Small intestine (tissue), 7 donors: ENCODE data around the gene YLPM1. TPM values are rescaled to one million over a fixed set of nuclear protein-coding genes. Genes with fewer than 3 reads are reported as not detected.

Experiments
- DNase-seq, 2 donors: peaks; one replicate each; pipeline versions ENCODE4 v3.0.0 to v3.0.0-alpha.2; 2013
- FAIRE-seq: peaks from 2 replicates; lab custom pipeline; 2012; peaks lifted over from hg19 to GRCh38; lab: Jason Lieb, UNC
- H3K27ac ChIP-seq, 3 donors: one replicate each; pipeline ENCODE4 v1.5.1; 2013; ENCODE audit warnings: low read length in 2 of 3, mild to moderate bottlenecking in 2 of 3, control low read depth in 1 of 3, inconsistent platforms in 1 of 3, low read depth in 1 of 3, moderate library complexity in 1 of 3
- H3K27me3 ChIP-seq, 3 donors: one replicate each; pipeline ENCODE4 v1.6.1; 2013; ENCODE audit warnings: low read length in 3 of 3, inconsistent platforms in 1 of 3; ENCODE audit not compliant: control insufficient read depth in 3 of 3, insufficient read depth in 3 of 3
- H3K36me3 ChIP-seq, 3 donors: one replicate each; pipeline ENCODE4 v1.6.1; 2013; ENCODE audit warnings: low read length in 3 of 3, inconsistent platforms in 1 of 3, low read depth in 1 of 3, mild to moderate bottlenecking in 1 of 3, moderate library complexity in 1 of 3; ENCODE audit not compliant: control insufficient read depth in 3 of 3, insufficient read depth in 2 of 3
- H3K4me1 ChIP-seq, 3 donors: one replicate each; pipeline ENCODE4 v1.6.1; 2013; ENCODE audit warnings: low read length in 2 of 3, inconsistent platforms in 1 of 3, low read depth in 1 of 3, mild to moderate bottlenecking in 1 of 3, moderate library complexity in 1 of 3; ENCODE audit not compliant: control insufficient read depth in 3 of 3, insufficient read depth in 2 of 3
- H3K4me3 ChIP-seq, 3 donors: one replicate each; pipeline ENCODE4 v1.5.1; 2013; ENCODE audit warnings: low read length in 3 of 3, control low read depth in 1 of 3, inconsistent platforms in 1 of 3, low read depth in 1 of 3, mild to moderate bottlenecking in 1 of 3, moderate library complexity in 1 of 3
- H3K9me3 ChIP-seq, 2 donors: one replicate each; pipeline ENCODE4 v1.6.1; 2013; ENCODE audit warnings: low read depth in 1 of 2, low read length in 1 of 2; ENCODE audit not compliant: control insufficient read depth in 2 of 2, insufficient read depth in 1 of 2
- WGBS, 3 donors: extraction: QIAGEN DNeasy Blood & Tissue Kit; methylation state at CpG; one replicate each; pipeline ENCODE4 v1.1.7; 2013; 5-methylcytosine and 5-hydroxymethylcytosine counted together
- polyA plus RNA-seq, 4 donors: library from polyadenylated mRNA; stranded (reverse) in 3 of 4; unstranded in 1 of 4; fragments of 200-250 nt in 3 of 4; fragments of 120-200 nt in 1 of 4; gene quantifications; one replicate each; pipeline versions ENCODE4 v1.2.1 to v1.2.3, GENCODE V29; 2013
- donor health status: healthy with polysubstance abuse.
- donor health status: control.
- donor health status: control.
- donor health status: Bipolar disorder and iron deficiency.
- donor health status: healthy.

Gene YLPM1
- polyA plus RNA-seq, 4 donors = 5.1 to 50.5 (median 13.1) TPM

- Histone ChIP-seq H3K9me3 (no peaks in the 10 kb centered on the region), H3K4me1 (no peaks in the 10 kb centered on the region), H3K27ac (no peak overlapping the region), H3K27me3 (no peaks in the 10 kb centered on the region), H3K36me3 (no peaks in the 10 kb centered on the region), H3K4me3 (no peak overlapping the region)
- FAIRE-seq (no peak), DNase-seq (no peak)
- WGBS, 3 donors = 82 to 93% (median 85%) methylated on average over 9 of the region's 9 CpGs
Observed at GRCh38 chr14:74863274-74863673, 100.2 kb downstream of the YLPM1 start.

GRCh38 chr14:74864198-74864597 is 101.1 kb downstream of the YLPM1 start:
- no peak overlapping the region for H3K4me3 ChIP-seq
- H3K27me3 ChIP-seq = no peaks in the 10 kb centered on the region
- no peak for DNase-seq
- no peaks in the 10 kb centered on the region for H3K36me3 ChIP-seq
- no peaks in the 10 kb centered on the region for H3K9me3 ChIP-seq
- H3K4me1 ChIP-seq = no peaks in the 10 kb centered on the region
- H3K27ac ChIP-seq = no peak overlapping the region
- 78 to 85% (median 84%) methylated on average over 9 of the region's 9 CpGs for WGBS, 3 donors
- no peak for FAIRE-seq

- H3K9me3 ChIP-seq = no peaks in the 10 kb centered on the region
- DNase-seq (no peak), FAIRE-seq (no peak)
- no peaks in the 10 kb centered on the region for H3K4me1 ChIP-seq
- H3K4me3 ChIP-seq = no peak overlapping the region
- no peaks in the 10 kb centered on the region for H3K36me3 ChIP-seq
- H3K27me3 ChIP-seq = no peaks in the 10 kb centered on the region
- no peak overlapping the region for H3K27ac ChIP-seq
- WGBS, 3 donors = 78 to 90% (median 83%) methylated on average over 5 of the region's 5 CpGs
Observed at GRCh38 chr14:74865156-74865555, 102.0 kb downstream of the YLPM1 start.

GRCh38 chr14:74866708-74867389 is 103.7 kb downstream of the YLPM1 start:
- FAIRE-seq (no peak), DNase-seq (no peak)
- no peaks in the 10 kb centered on the region for H3K27me3 ChIP-seq
- peak overlapping the region in 1 of 3 donors; percentile 50 for H3K27ac ChIP-seq
- no peak overlapping the region for H3K4me3 ChIP-seq
- H3K9me3 ChIP-seq = no peaks in the 10 kb centered on the region
- H3K4me1 ChIP-seq = no peaks in the 10 kb centered on the region
- 72 to 82% (median 79%) methylated on average over 3 of the region's 3 CpGs for WGBS, 3 donors
- H3K36me3 ChIP-seq = no peaks in the 10 kb centered on the region

- Histone ChIP-seq H3K4me1 (no peaks in the 10 kb centered on the region), H3K36me3 (no peaks in the 10 kb centered on the region), H3K27ac (peak overlapping the region in 1 of 3 donors; percentile 37), H3K9me3 (no peaks in the 10 kb centered on the region), H3K4me3 (no peak overlapping the region), H3K27me3 (no peaks in the 10 kb centered on the region)
- FAIRE-seq = no peak
- peak in 1 of 2 donors; percentile 38 for DNase-seq
- WGBS, 3 donors = 37 to 55% (median 47%) methylated on average over 5 of the region's 5 CpGs
Observed at GRCh38 chr14:74867673-74868072, 104.6 kb downstream of the YLPM1 start.

GRCh38 chr14:74868739-74869138 is 105.6 kb downstream of the YLPM1 start:
- Histone ChIP-seq H3K9me3 (no peaks in the 10 kb centered on the region), H3K27me3 (no peaks in the 10 kb centered on the region), H3K4me3 (no peak overlapping the region), H3K27ac (no peak overlapping the region), H3K36me3 (no peaks in the 10 kb centered on the region), H3K4me1 (no peaks in the 10 kb centered on the region)
- DNase-seq = no peak
- FAIRE-seq = no peak
- WGBS, 3 donors = 78 to 95% (median 91%) methylated on average over 7 to 8 of the region's 8 CpGs

GRCh38 chr14:74871819-74872218 is 108.7 kb downstream of the YLPM1 start:
- Histone ChIP-seq H3K4me1 (no peaks in the 10 kb centered on the region), H3K9me3 (no peaks in the 10 kb centered on the region), H3K36me3 (no peaks in the 10 kb centered on the region), H3K27me3 (no peaks in the 10 kb centered on the region), H3K4me3 (no peak overlapping the region), H3K27ac (no peak overlapping the region)
- FAIRE-seq = no peak
- WGBS, 3 donors = 80 to 89% (median 83%) methylated on average over 4 of the region's 4 CpGs
- no peak for DNase-seq

- no peaks in the 10 kb centered on the region for H3K27me3 ChIP-seq
- H3K27ac ChIP-seq = no peak overlapping the region
- H3K36me3 ChIP-seq = no peaks in the 10 kb centered on the region
- no peak for FAIRE-seq
- H3K4me3 ChIP-seq = no peak overlapping the region
- WGBS, 3 donors = 95 to 97% (median 97%) methylated on average over 5 of the region's 5 CpGs
- H3K9me3 ChIP-seq = no peaks in the 10 kb centered on the region
- no peak for DNase-seq
- peaks cover 0 to 6% (median 2%) of the 10 kb centered on the region in 3 donors for H3K4me1 ChIP-seq
Observed at GRCh38 chr14:74875204-74875603, 112.1 kb downstream of the YLPM1 start.
